Measurements from ENCODE around the gene ANKRD13D. TPM values are rescaled to one million over a fixed set of nuclear protein-coding genes. Genes with fewer than 3 reads are reported as not detected.

The ANKRD13D gene
- total and polyA plus RNA-seq, 2 experiments from 2014 or later: 20.3 to 30.8 TPM

DNA sequence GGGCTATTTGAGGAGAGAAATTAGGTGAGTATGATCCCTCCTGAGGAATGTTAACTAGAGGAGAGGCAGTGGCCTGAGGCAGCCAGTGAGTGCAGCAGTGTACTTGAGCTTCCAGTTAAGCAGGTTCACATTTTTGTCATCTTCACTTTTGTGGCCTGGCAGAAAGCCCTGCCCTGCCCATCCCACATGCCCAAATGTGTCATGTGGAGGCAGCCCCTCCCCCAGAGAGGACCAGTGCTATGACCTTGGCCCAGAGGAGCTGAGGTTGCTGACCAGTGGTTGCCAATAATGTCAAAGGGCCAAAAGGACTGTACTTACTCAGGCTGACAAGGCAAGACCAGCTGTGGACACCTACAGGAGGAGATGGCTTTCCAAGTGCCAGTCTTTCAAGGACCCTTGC lies 40.5 kb upstream of the ANKRD13D start:
- Mint-ChIP-seq H3K9me3 (no peaks in the 10 kb centered on the region), H3K4me1 (no peaks in the 10 kb centered on the region), H3K27ac (no peak overlapping the region), H3K4me3 (no peak overlapping the region), H3K36me3 (ENCODE audit: low read depth) (peaks cover 100% of the 10 kb centered on the region), H3K27me3 (ENCODE audit: insufficient read depth, low read depth, poor library complexity) (peaks cover 4% of the 10 kb centered on the region)
- Histone ChIP-seq H3F3A (replicated peaks; ENCODE audit: low read depth) (peaks cover 48% of the 10 kb centered on the region), H3K79me2 (replicated peaks; ENCODE audit: insufficient read depth) (peaks cover 30% of the 10 kb centered on the region), H3K36me3 (ENCODE audit: insufficient read depth) (peaks cover 94% of the 10 kb centered on the region), H4K20me1 (replicated peaks; ENCODE audit: insufficient read depth) (peaks cover 55% of the 10 kb centered on the region), H2AFZ (no peak overlapping the region), H3K9me2 (ENCODE audit: insufficient read depth) (no peaks in the 10 kb centered on the region), H3K27me3 (ENCODE audit: insufficient read depth) (no peaks in the 10 kb centered on the region), H3K4me1 (ENCODE audit: insufficient read depth) (no peaks in the 10 kb centered on the region), H3K4me3 (no peak overlapping the region), H3K27ac (ENCODE audit: low read depth) (no peak overlapping the region), H3K4me2 (no peak overlapping the region)
- no peak for DNase-seq (ENCODE audit: low spot score)
- no peak for ATAC-seq
- TF ChIP-seq JUNB (IDR thresholded peaks at IDR 0.05; ENCODE audit: unreplicated experiment): no peak

- ATAC-seq (no peak), DNase-seq (ENCODE audit: low spot score) (no peak)
- no peak overlapping the region; the same call in 1 of the 2 replicates for H3K27ac ChIP-seq (ENCODE audit: low read depth)
- H3K4me3 ChIP-seq: no peak overlapping the region
- H3K36me3 Mint-ChIP-seq (ENCODE audit: low read depth): peaks cover 100% of the 10 kb centered on the region
- H4K20me1 ChIP-seq (replicated peaks; ENCODE audit: insufficient read depth): peaks cover 55% of the 10 kb centered on the region
- no peaks in the 10 kb centered on the region for H3K4me1 ChIP-seq (ENCODE audit: insufficient read depth)
- peaks cover 44% of the 10 kb centered on the region for H3F3A ChIP-seq (replicated peaks; ENCODE audit: low read depth)
- H3K27me3 Mint-ChIP-seq (ENCODE audit: insufficient read depth, low read depth, poor library complexity): peaks cover 9% of the 10 kb centered on the region
- TF ChIP-seq CTCF (conservative IDR thresholded peaks at IDR 0.05; ENCODE audit: low read depth in 2 of 2) (no peak), ETS1 (IDR thresholded peaks at IDR 0.05) (no peak), ZNF331 (CRISPR knock-in tag; IDR thresholded peaks at IDR 0.05; ENCODE audit: low read depth) (no peak), REST (IDR thresholded peaks at IDR 0.05; ENCODE audit: unreplicated experiment) (no peak)
- no peaks in the 10 kb centered on the region for H3K4me1 Mint-ChIP-seq
- H3K4me2 ChIP-seq: no peak overlapping the region
- H2AFZ ChIP-seq: no peak overlapping the region
- no peaks in the 10 kb centered on the region for H3K27me3 ChIP-seq (ENCODE audit: insufficient read depth)
- peaks cover 13% of the 10 kb centered on the region for H3K79me2 ChIP-seq (replicated peaks; ENCODE audit: insufficient read depth)
- H3K9me2 ChIP-seq (ENCODE audit: insufficient read depth): no peaks in the 10 kb centered on the region
- H3K9me3 Mint-ChIP-seq: no peaks in the 10 kb centered on the region
- H3K4me3 Mint-ChIP-seq: no peak overlapping the region
- no peak overlapping the region for H3K27ac Mint-ChIP-seq
- peaks cover 95% of the 10 kb centered on the region for H3K36me3 ChIP-seq (ENCODE audit: insufficient read depth)
Measured at GRCh38 chr11:67250059-67251043, 38.8 kb upstream of the ANKRD13D start.
